ENCODE measurements around the gene BCOR. TPM values are rescaled to one million over a fixed set of nuclear protein-coding genes. Genes with fewer than 3 reads are reported as not detected.

Gene BCOR
- total RNA-seq, 1 experiment from 2014 or later, result 58.8 TPM

GRCh38 chrX:40060356-40060845 is 37.4 kb downstream of the BCOR start:
- Histone ChIP-seq H3K4me3 (ENCODE audit: low read depth, low read length, poor library complexity, severe bottlenecking) (no peak overlapping the region), H3K9me3 (ENCODE audit: low read depth, low read length, poor library complexity, severe bottlenecking) (no peaks in the 10 kb centered on the region), H3K36me3 (ENCODE audit: insufficient read depth, low read length, poor library complexity, severe bottlenecking) (peaks cover 49% of the 10 kb centered on the region), H3K27me3 (replicated peaks; ENCODE audit: insufficient read depth, low read depth, low read length, poor library complexity) (no peaks in the 10 kb centered on the region), H3K4me1 (ENCODE audit: insufficient read depth, low read length, poor library complexity, severe bottlenecking) (no peaks in the 10 kb centered on the region), H3K27ac (ENCODE audit: low read depth, low read length, poor library complexity, severe bottlenecking) (no peak overlapping the region)
- CTCF ChIA-PET, result no interaction called here
- POLR2A ChIA-PET (ENCODE audit: low non-redundant PET), result no interaction called here
- no peak for DNase-seq (ENCODE audit: low spot score)
- BruUV-seq (replicated peaks), result no TSS peak
- TF ChIP-seq CTCF (conservative IDR thresholded peaks at IDR 0.05; ENCODE audit: low read depth, low read length), result no peak
- intact Hi-C loops (cut with micrococcal nuclease; ENCODE audit: unreplicated experiment), result no loop called here

GRCh38 chrX:40058719-40059118 is 39.0 kb downstream of the BCOR start:
- Histone ChIP-seq H3K9me3 (ENCODE audit: low read depth, low read length, poor library complexity, severe bottlenecking) (no peaks in the 10 kb centered on the region), H3K27ac (ENCODE audit: low read depth, low read length, poor library complexity, severe bottlenecking) (no peak overlapping the region), H3K27me3 (replicated peaks; ENCODE audit: insufficient read depth, low read depth, low read length, poor library complexity) (no peaks in the 10 kb centered on the region), H3K4me1 (ENCODE audit: insufficient read depth, low read length, poor library complexity, severe bottlenecking) (no peaks in the 10 kb centered on the region), H3K4me3 (ENCODE audit: low read depth, low read length, poor library complexity, severe bottlenecking) (no peak overlapping the region), H3K36me3 (ENCODE audit: insufficient read depth, low read length, poor library complexity, severe bottlenecking) (peaks cover 62% of the 10 kb centered on the region)
- ChIA-PET POLR2A (ENCODE audit: low non-redundant PET) (no interaction called here), CTCF (interaction anchor here (0.6 kb wide), 1 partner anchor 67 kb away, joined by 3 read pairs; no protein-coding TSS in a partner anchor)
- DNase-seq (ENCODE audit: low spot score), result no peak
- TF ChIP-seq CTCF (conservative IDR thresholded peaks at IDR 0.05; ENCODE audit: low read depth, low read length) (no peak), EZH2 (IDR thresholded peaks at IDR 0.05; ENCODE audit: borderline replicate concordance, low read depth, low read length, poor library complexity, severe bottlenecking) (no peak)
- intact Hi-C loops (cut with micrococcal nuclease; ENCODE audit: unreplicated experiment), result no loop called here
- no TSS peak for BruUV-seq (replicated peaks)

- no peaks in the 10 kb centered on the region for H3K27me3 ChIP-seq (replicated peaks; ENCODE audit: insufficient read depth, low read depth, low read length, poor library complexity)
- H3K4me1 ChIP-seq (ENCODE audit: insufficient read depth, low read length, poor library complexity, severe bottlenecking), result no peaks in the 10 kb centered on the region
- H3K27ac ChIP-seq (ENCODE audit: low read depth, low read length, poor library complexity, severe bottlenecking), result no peak overlapping the region
- ChIA-PET POLR2A (ENCODE audit: low non-redundant PET) (no interaction called here), CTCF (interaction anchor here (0.7 kb wide), 1 partner anchor 43 kb away, joined by 3 read pairs; no protein-coding TSS in a partner anchor)
- peaks cover 8% of the 10 kb centered on the region for H3K9me3 ChIP-seq (ENCODE audit: low read depth, low read length, poor library complexity, severe bottlenecking)
- no TSS peak for BruUV-seq (replicated peaks)
- intact Hi-C loops (cut with micrococcal nuclease; ENCODE audit: unreplicated experiment), result no loop called here
- TF ChIP-seq EZH2 (IDR thresholded peaks at IDR 0.05; ENCODE audit: borderline replicate concordance, low read depth, low read length, poor library complexity, severe bottlenecking) (no peak), CTCF (conservative IDR thresholded peaks at IDR 0.05; ENCODE audit: low read depth, low read length) (peak; percentile 31; the same call in 1 of the 2 replicates)
- H3K36me3 ChIP-seq (ENCODE audit: insufficient read depth, low read length, poor library complexity, severe bottlenecking), result peaks cover 64% of the 10 kb centered on the region
- DNase-seq (ENCODE audit: low spot score), result no peak
- H3K4me3 ChIP-seq (ENCODE audit: low read depth, low read length, poor library complexity, severe bottlenecking), result no peak overlapping the region
Measured at GRCh38 chrX:40057405-40057804, 40.4 kb downstream of the BCOR start.
